Heart left ventricle (tissue), 16 donors: ENCODE data around the gene OLAH. TPM values are rescaled to one million over a fixed set of nuclear protein-coding genes. Genes with fewer than 3 reads are reported as not detected.

Experiments
- ATAC-seq, 4 donors: fragments of 200-7000 bp; cut with Tn5 transposase; one replicate each; pipeline ENCODE4 v1.9.1; 2020 to 2022; ENCODE audit warnings: moderate library complexity in 4 of 4, mild to moderate bottlenecking in 3 of 4, moderate number of reproducible peaks in 1 of 4
- DNase-seq, 5 donors: peaks; one replicate each; pipeline ENCODE4 v3.0.0-alpha.2; 2020
- H3K27ac ChIP-seq, 12 donors: fragments of 200-600 bp; sonication (generic) in 4 of 12; one replicate each; pipeline versions ENCODE4 v1.5.0 to v1.8.0; 2016 to 2022; ENCODE audit warnings: mild to moderate bottlenecking in 2 of 12
- H3K27me3 ChIP-seq, 9 donors: fragments of 200-600 bp; sonication (generic) in 2 of 9; one replicate each; pipeline versions ENCODE4 v1.5.1 to v1.8.0; 2016 to 2022; ENCODE audit warnings: mild to moderate bottlenecking in 3 of 9
- H3K36me3 ChIP-seq, 9 donors: fragments of 200-600 bp; sonication (generic) in 2 of 9; one replicate each; pipeline versions ENCODE4 v1.5.0 to v1.8.0; 2018 to 2022; ENCODE audit warnings: mild to moderate bottlenecking in 2 of 9
- H3K4me1 ChIP-seq, 12 donors: fragments of 200-600 bp; sonication (generic) in 4 of 12; one replicate each; pipeline versions ENCODE4 v1.5.0 to v1.8.0; 2016 to 2022; ENCODE audit warnings: mild to moderate bottlenecking in 3 of 12
- H3K4me3 ChIP-seq, 12 donors: fragments of 200-600 bp; sonication (generic) in 4 of 12; one replicate each; pipeline versions ENCODE4 v1.5.0 to v1.8.0; 2017 to 2022; ENCODE audit warnings: mild to moderate bottlenecking in 9 of 12, moderate library complexity in 4 of 12
- H3K9me3 ChIP-seq, 12 donors: fragments of 200-600 bp; sonication (generic) in 4 of 12; one replicate each; pipeline versions ENCODE4 v1.5.0 to v1.8.0; 2016 to 2022; ENCODE audit warnings: mild to moderate bottlenecking in 1 of 12
- CTCF ChIP-seq, 12 donors: fragments of 200-600 bp; sonication (generic) in 4 of 12; IDR thresholded peaks; one replicate each; pipeline versions ENCODE4 v1.5.0 to v1.8.0; 2018 to 2022; ENCODE audit warnings: antibody characterized with exemption in 12 of 12, mild to moderate bottlenecking in 5 of 12
- POLR2A ChIP-seq, 2 donors: fragments of 450-650 bp; IDR thresholded peaks; one replicate each; pipeline ENCODE4 v1.6.1; 2017; ENCODE audit warnings: antibody characterized with exemption in 2 of 2, mild to moderate bottlenecking in 2 of 2, moderate library complexity in 2 of 2
- WGBS, 4 donors: extraction: QIAGEN DNeasy Blood & Tissue Kit in 2 of 4; methylation state at CpG; one replicate each; pipeline versions ENCODE4 v1.1.5 to v1.1.7; 2013 to 2018; 5-methylcytosine and 5-hydroxymethylcytosine counted together
- intact Hi-C, 10 donors: fragments of 100-400 bp; cut with DNase I; formaldehyde crosslinking; loops; one replicate each; pipeline versions ENCODE4 v1.11.1 to v1.14.2; 2022
- polyA plus RNA-seq, 2 donors: library from polyadenylated mRNA; stranded (reverse); fragments of 200-250 nt; gene quantifications; one replicate each; pipeline ENCODE4 v1.2.3, GENCODE V29; 2013
- total RNA-seq, 9 donors: library from RNA; depleted of rRNA in 2 of 9; stranded (reverse); fragments of >200 nt in 2 of 9; fragmentation: NEBNext Ultra II Directional in 3 of 9; extraction: Animal tissue kit (Norgen Biotek cat#: 25700) in 3 of 9; gene quantifications; one replicate each; pipeline versions ENCODE4 v1.1.0 to v1.2.4, GENCODE V29; 2016 to 2023
- donor health status: ischemic (EF 13 %, LVEDD 7.1; RV severe dilation, severe dysfunction).
- donor health status: healthy with polysubstance abuse.
- donor health status: DM: no; HTN: yes; CAD: no.
- donor health status: DM: no; HTN: no; CAD: no.
- donor health status: ischemic (EF 25% LVEDD 6.9; RV normal size, moderate dysfunction).
- donor health status: ischemic (EF 25% LVEDD 5.7; RV mildly dilated, moderate dysfunction).
- donor health status: healthy.
- donor health status: DM: yes; HTN: yes; CAD: no.
- donor health status: ischemic (EF 35%, LVEDD 5.7; RV mildly dilated, moderate dysfunction).
- donor health status: nonischemic (EF 11% LVEDD 7.7; RV severe dilation, severe dysfunction).
- donor health status: DM: yes; HTN: yes; CAD: no.
- donor health status: PGD.
- donor health status: ischemic (EF 29% LVEDD 5.4; RV normal size, mild dysfunction).
- donor health status: nonischemic (EF 23%, LVEDD 6.1; RV moderate dilation, normal function).

Gene OLAH
- total and polyA plus RNA-seq, 11 donors, result 0.44 to 0.54 TPM; not detected in 9

- WGBS, 4 donors, result 6 to 9% (median 7%) methylated on average over 38 to 63 of the region's 63 CpGs
- no peak within 1 kb of the TSS for H3K27ac ChIP-seq
- intact Hi-C loops, result loop anchor here in 1 of 10 donors (10.0 kb wide), 1 partner anchor 124 kb away; no protein-coding TSS in a partner anchor
Observed at GRCh38 chr10:15088428-15089261, 44.9 kb downstream of the OLAH start, which contains the start of gene ACBD7. Gene ACBD7 (minus strand): TSS chr10:15088776. CDS start chr10:15088728, 48 bp downstream.

DNA sequence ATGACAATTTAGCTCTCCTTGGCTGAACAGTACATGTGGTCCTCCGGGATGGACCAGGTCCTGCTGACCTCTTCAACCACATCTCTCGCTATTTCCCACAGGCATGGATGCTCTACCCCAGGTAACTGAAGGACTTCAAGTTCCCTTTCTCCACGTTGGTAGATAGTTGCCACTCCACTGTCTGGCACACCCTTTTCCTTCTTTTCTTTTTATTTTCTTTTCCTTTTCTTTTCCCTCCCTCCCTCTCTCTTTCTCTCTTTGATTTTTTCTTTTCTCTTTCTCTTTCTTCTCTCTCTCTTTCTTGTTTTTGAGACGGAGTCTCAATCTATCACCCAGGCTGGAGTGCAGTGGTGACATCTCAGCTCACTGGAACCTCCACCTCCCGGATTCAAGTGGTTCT is 47.7 kb downstream of the OLAH start:
- no peaks in the 10 kb centered on the region for H3K9me3 ChIP-seq
- intact Hi-C loops, result loop anchor here in 4 of 10 donors (10.0 kb wide), 3 partner anchors 137 to 487 kb away; partner anchors contain the start of genes DCLRE1C (in 2 of the 4), MEIG1 (in 2 of the 4) and SUV39H2 (in 1 of the 4)

More at GRCh38 chr10:15088428-15089261, 44.9 kb downstream of the OLAH start, which contains the start of gene ACBD7:
- TF ChIP-seq POLR2A (IDR thresholded peaks at IDR 0.05) (no peak), CTCF (IDR thresholded peaks at IDR 0.05) (peak in 10 of 12 donors; percentile 30 to 65 (median 54))
- Histone ChIP-seq H3K4me3 (peak within 1 kb of the TSS; percentile 20 to 73 (median 62)), H3K4me1 (peaks cover 0 to 20% (median 8%) of the 10 kb centered on the region in 12 donors), H3K9me3 (no peaks in the 10 kb centered on the region), H3K27me3 (peaks cover 0 to 13% (median 0%) of the 10 kb centered on the region in 9 donors), H3K36me3 (no peaks in the 10 kb centered on the region)
- DNase-seq (peak; percentile 73 to 88 (median 76)), ATAC-seq (peak; percentile 89 to 99 (median 96))

GRCh38 chr10:15092855-15093408 is 49.2 kb downstream of the OLAH start:
- DNase-seq (no peak), ATAC-seq (no peak)
- no peaks in the 10 kb centered on the region for H3K36me3 ChIP-seq
- intact Hi-C loops, result loop anchor here in 4 of 10 donors (10.0 kb wide), 3 partner anchors 138 to 488 kb away; partner anchors contain the start of genes DCLRE1C (in 2 of the 4), MEIG1 (in 2 of the 4) and SUV39H2 (in 1 of the 4)
- TF ChIP-seq POLR2A (IDR thresholded peaks at IDR 0.05), result no peak
- no peak for TF ChIP-seq CTCF (IDR thresholded peaks at IDR 0.05)
- peaks cover 0 to 13% (median 0%) of the 10 kb centered on the region in 9 donors for H3K27me3 ChIP-seq
- peaks cover 0 to 19% (median 9%) of the 10 kb centered on the region in 12 donors for H3K4me1 ChIP-seq
- H3K4me3 ChIP-seq, result no peak overlapping the region
- 81 to 91% (median 88%) methylated on average over 15 to 16 of the region's 16 CpGs for WGBS, 4 donors
- H3K9me3 ChIP-seq, result no peaks in the 10 kb centered on the region
- no peak overlapping the region for H3K27ac ChIP-seq

More for the DNA sequence above, 47.7 kb downstream of the OLAH start:
- DNase-seq (no peak), ATAC-seq (no peak)
- peaks cover 0 to 14% (median 7%) of the 10 kb centered on the region in 12 donors for H3K4me1 ChIP-seq
- no peak overlapping the region for H3K27ac ChIP-seq
- WGBS, 4 donors, result 83 to 86% (median 85%) methylated on average over 5 of the region's 5 CpGs
- H3K4me3 ChIP-seq, result no peak overlapping the region
- TF ChIP-seq CTCF (IDR thresholded peaks at IDR 0.05), result no peak
- TF ChIP-seq POLR2A (IDR thresholded peaks at IDR 0.05), result no peak
- no peaks in the 10 kb centered on the region for H3K36me3 ChIP-seq
- H3K27me3 ChIP-seq, result peaks cover 0 to 13% (median 0%) of the 10 kb centered on the region in 9 donors
